ENCODE data around the gene FOXJ3. TPM values are rescaled to one million over a fixed set of nuclear protein-coding genes. Genes with fewer than 3 reads are reported as not detected.

FOXJ3 gene
- polyA plus RNA-seq, 1 of the 3 experiments (the other 2 are of a cell fraction): 16.0 TPM

DNA sequence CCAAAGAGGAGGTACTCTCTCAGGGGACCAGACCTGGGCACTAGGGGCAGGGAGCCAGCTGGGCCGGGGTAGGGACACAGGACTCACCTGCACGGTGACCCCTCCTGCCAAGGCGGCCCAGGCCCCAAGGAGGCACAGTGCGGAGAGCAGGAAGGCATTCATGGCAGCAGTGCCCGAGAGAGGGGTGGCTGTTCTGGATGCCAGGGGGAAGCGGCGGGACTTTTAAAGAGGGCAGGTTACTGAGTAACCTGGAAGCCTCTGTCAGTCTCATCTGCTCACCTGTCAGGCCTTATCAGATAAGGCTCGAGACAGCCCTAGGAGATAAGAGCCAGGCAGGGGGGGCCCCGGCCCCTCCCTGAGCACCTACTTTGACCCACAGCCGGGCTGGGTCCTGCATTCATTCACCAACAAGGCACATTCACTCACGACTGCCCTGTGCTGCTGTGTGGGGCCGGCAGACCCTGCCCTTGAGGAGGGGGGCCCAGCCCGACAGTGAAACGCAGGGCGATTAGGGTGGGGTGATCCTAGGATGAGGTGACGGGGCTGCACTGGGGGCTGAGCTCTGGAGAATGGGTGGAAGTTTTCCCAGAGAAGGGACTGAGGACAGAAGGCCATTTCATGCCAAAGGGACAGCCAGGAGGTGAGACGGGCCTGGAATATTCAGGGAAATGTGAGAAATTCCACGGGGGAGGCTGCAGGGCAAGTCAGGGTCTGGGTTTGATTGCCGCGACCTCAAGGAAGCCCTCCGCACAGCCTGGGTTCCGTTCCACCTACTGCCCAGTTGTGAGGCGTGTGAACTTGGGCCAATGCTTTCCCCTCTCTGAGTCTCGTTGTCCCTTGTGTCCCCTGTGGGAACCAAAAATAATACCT, 170.2 kb downstream of the FOXJ3 start, which contains the start of gene GUCA2A:
GUCA2A (minus strand) TSS at position 195 of the 870 bp plus-strand sequence; CDS start at position 162, 33 bp downstream.
- ChIA-PET POLR2A (interaction anchor here (1.3 kb wide), 1 partner anchor 21 kb away, joined by 5 read pairs; no protein-coding TSS in a partner anchor), CTCF (interaction anchor here (0.9 to 2.7 kb wide), 5 partner anchors 9 to 18 kb away, joined by 3 to 10 read pairs (median 5); no protein-coding TSS in a partner anchor)
- WGBS (ENCODE audit: low lambda C conversion rate): 93% methylated on average over 22 of the region's 24 CpGs
- Histone ChIP-seq H3K9me2 (no peaks in the 10 kb centered on the region), H3K27me3 (ENCODE audit: insufficient read depth) (no peaks in the 10 kb centered on the region), H3K4me2 (no peak within 1 kb of the TSS), H3K79me2 (ENCODE audit: insufficient read depth) (no peaks in the 10 kb centered on the region), H3K36me3 (replicated peaks in 1 of 2; ENCODE audit: control insufficient read depth in 1 of 2, insufficient read depth in 2 of 2, low read length in 1 of 2) (no peaks in the 10 kb centered on the region), H2AFZ (ENCODE audit: low read depth) (no peak within 1 kb of the TSS), H3K9ac (no peak within 1 kb of the TSS), H4K20me1 (ENCODE audit: insufficient read depth) (no peaks in the 10 kb centered on the region), H3K4me1 (ENCODE audit: control insufficient read depth in 1 of 2, insufficient read depth in 2 of 2, low read depth in 1 of 2, low read length in 1 of 2) (peaks cover 0 to 13% of the 10 kb centered on the region in 2 experiments; a peak in 1 of 4 replicates), H3F3A (replicated peaks; ENCODE audit: insufficient read depth) (no peaks in the 10 kb centered on the region), H3K27ac (ENCODE audit: low read depth in 2 of 2, low read length in 1 of 2) (no peak within 1 kb of the TSS), H3K4me3 (ENCODE audit: low read depth in 2 of 2, low read length in 1 of 2) (no peak within 1 kb of the TSS), H3K9me3 (0 out of 2 replicates have a peak, but pooled peaks cover 9% of the 10 kb centered on the region)
- no peak for DNase-seq
- TF ChIP-seq, protein P1, sequence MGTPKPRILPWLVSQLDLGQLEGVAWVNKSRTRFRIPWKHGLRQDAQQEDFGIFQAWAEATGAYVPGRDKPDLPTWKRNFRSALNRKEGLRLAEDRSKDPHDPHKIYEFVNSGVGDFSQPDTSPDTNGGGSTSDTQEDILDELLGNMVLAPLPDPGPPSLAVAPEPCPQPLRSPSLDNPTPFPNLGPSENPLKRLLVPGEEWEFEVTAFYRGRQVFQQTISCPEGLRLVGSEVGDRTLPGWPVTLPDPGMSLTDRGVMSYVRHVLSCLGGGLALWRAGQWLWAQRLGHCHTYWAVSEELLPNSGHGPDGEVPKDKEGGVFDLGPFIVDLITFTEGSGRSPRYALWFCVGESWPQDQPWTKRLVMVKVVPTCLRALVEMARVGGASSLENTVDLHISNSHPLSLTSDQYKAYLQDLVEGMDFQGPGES (IDR thresholded peaks at IDR 0.05; ENCODE audit: low read depth, low read length): no peak
- TF ChIP-seq NRF1 (IDR thresholded peaks at IDR 0.05; ENCODE audit: low read depth, low read length): no peak
- no peak for TF ChIP-seq GATA2 (CRISPR knock-in tag; IDR thresholded peaks at IDR 0.05)
- TF ChIP-seq CHD2 (IDR thresholded peaks at IDR 0.05; ENCODE audit: low read length, partially characterized antibody): no peak
- no peak for TF ChIP-seq MEF2A (IDR thresholded peaks at IDR 0.05; ENCODE audit: borderline replicate concordance, low read depth)
- no peak for TF ChIP-seq RCOR1 (IDR thresholded peaks at IDR 0.05; ENCODE audit: low read length)
- no peak for TF ChIP-seq SIN3A (IDR thresholded peaks at IDR 0.05; ENCODE audit: borderline replicate concordance, low read depth, low read length)
- TF ChIP-seq POLR2AphosphoS5 (IDR thresholded peaks at IDR 0.05; ENCODE audit: low read depth, low read length): no peak

DNA sequence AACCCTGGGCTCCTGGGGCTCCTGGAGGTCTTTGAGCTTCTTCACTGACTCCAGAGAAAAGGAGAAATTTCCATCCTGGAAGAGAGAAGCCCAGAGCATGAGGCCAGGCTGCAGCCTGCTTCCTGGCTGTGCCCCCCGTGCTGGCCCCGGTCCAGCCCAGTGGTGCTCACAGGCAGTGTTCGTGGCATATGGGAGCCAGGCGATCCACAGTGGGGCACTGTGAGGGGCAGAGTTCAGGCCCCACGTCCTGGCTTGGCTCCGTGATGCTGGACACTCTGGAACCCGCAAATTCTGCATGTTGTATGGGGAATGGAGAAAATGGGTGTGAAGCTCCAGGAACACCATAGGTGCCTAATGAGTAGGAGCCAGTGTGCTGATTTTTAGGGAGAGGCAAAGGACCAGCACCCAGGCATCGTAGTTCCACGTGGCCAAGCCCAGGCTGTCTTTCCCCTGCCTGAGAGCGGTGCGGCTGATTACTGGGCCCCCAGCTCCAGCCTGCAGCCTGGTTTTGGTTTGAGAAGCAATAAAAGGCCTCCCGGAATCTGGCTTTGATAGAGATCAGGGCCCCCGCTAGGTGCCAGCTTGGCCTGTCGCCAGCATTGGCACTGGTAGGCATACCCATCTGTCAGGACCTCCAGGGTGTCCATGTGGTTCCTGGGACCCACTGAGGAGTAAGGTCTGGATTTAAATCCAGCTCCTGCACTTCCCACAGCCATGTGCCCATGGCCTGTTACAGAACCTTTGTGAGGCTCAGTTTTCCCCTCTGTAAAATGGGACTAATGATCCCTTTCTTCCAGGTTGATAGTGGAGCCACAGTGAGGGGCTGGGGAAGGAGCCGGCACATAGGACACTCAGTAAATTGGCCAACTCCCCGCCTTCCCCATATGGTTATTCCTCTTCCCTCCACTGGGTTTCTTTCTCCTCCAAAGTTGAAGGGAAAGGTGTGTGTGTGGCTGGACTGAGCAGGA, 171.2 kb downstream of the FOXJ3 start:
- DNase-seq: no peak
- WGBS (ENCODE audit: low lambda C conversion rate): 80% methylated on average over 13 of the region's 16 CpGs
- Histone ChIP-seq H3K9me2 (no peaks in the 10 kb centered on the region), H3K4me2 (no peak overlapping the region), H3K9ac (no peak overlapping the region), H3K79me2 (ENCODE audit: insufficient read depth) (no peaks in the 10 kb centered on the region), H3K27me3 (ENCODE audit: insufficient read depth) (no peaks in the 10 kb centered on the region), H3K36me3 (replicated peaks in 1 of 2; ENCODE audit: control insufficient read depth in 1 of 2, insufficient read depth in 2 of 2, low read length in 1 of 2) (no peaks in the 10 kb centered on the region), H3K4me3 (ENCODE audit: low read depth in 2 of 2, low read length in 1 of 2) (no peak overlapping the region), H3K4me1 (ENCODE audit: control insufficient read depth in 1 of 2, insufficient read depth in 2 of 2, low read depth in 1 of 2, low read length in 1 of 2) (peaks cover 0 to 13% of the 10 kb centered on the region in 2 experiments; a peak in 1 of 4 replicates), H4K20me1 (ENCODE audit: insufficient read depth) (no peaks in the 10 kb centered on the region), H3K9me3 (0 out of 2 replicates have a peak, but pooled peaks cover 9% of the 10 kb centered on the region), H3F3A (replicated peaks; ENCODE audit: insufficient read depth) (no peaks in the 10 kb centered on the region), H3K27ac (ENCODE audit: low read depth in 2 of 2, low read length in 1 of 2) (no peak overlapping the region), H2AFZ (ENCODE audit: low read depth) (no peak overlapping the region)
- POLR2A ChIA-PET: no interaction called here
- CTCF ChIA-PET: interaction anchor here (0.8 to 2.7 kb wide), 5 partner anchors 9 to 17 kb away, joined by 3 to 9 read pairs (median 3); no protein-coding TSS in a partner anchor
- TF ChIP-seq FOXM1 (IDR thresholded peaks at IDR 0.05; ENCODE audit: low read depth): no peak
- no peak for TF ChIP-seq JUND (IDR thresholded peaks at IDR 0.05)
- TF ChIP-seq, protein P2, sequence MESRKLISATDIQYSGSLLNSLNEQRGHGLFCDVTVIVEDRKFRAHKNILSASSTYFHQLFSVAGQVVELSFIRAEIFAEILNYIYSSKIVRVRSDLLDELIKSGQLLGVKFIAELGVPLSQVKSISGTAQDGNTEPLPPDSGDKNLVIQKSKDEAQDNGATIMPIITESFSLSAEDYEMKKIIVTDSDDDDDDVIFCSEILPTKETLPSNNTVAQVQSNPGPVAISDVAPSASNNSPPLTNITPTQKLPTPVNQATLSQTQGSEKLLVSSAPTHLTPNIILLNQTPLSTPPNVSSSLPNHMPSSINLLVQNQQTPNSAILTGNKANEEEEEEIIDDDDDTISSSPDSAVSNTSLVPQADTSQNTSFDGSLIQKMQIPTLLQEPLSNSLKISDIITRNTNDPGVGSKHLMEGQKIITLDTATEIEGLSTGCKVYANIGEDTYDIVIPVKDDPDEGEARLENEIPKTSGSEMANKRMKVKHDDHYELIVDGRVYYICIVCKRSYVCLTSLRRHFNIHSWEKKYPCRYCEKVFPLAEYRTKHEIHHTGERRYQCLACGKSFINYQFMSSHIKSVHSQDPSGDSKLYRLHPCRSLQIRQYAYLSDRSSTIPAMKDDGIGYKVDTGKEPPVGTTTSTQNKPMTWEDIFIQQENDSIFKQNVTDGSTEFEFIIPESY (IDR thresholded peaks at IDR 0.05; ENCODE audit: borderline replicate concordance, low read depth): no peak
- TF ChIP-seq MEF2A (IDR thresholded peaks at IDR 0.05; ENCODE audit: borderline replicate concordance, low read depth): no peak
- TF ChIP-seq TAF1 (IDR thresholded peaks at IDR 0.05; ENCODE audit: borderline replicate concordance, low read depth, low read length): no peak
- TF ChIP-seq EZH2phosphoT487 (IDR thresholded peaks at IDR 0.05; ENCODE audit: borderline replicate concordance, low read depth): no peak
- no peak for TF ChIP-seq MXI1 (IDR thresholded peaks at IDR 0.05; ENCODE audit: low read depth, low read length)
- TF ChIP-seq GATA2 (CRISPR knock-in tag; IDR thresholded peaks at IDR 0.05): no peak
- no peak for TF ChIP-seq ELF1 (IDR thresholded peaks at IDR 0.05)
- TF ChIP-seq, protein P3, sequence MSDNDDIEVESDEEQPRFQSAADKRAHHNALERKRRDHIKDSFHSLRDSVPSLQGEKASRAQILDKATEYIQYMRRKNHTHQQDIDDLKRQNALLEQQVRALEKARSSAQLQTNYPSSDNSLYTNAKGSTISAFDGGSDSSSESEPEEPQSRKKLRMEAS (IDR thresholded peaks at IDR 0.05; ENCODE audit: low read depth): no peak
- no peak for TF ChIP-seq YY1 (IDR thresholded peaks at IDR 0.05; ENCODE audit: low read depth)
- TF ChIP-seq CHD2 (IDR thresholded peaks at IDR 0.05; ENCODE audit: low read length, partially characterized antibody): no peak
- TF ChIP-seq RAD21 (IDR thresholded peaks at IDR 0.05; ENCODE audit: low read length): no peak
- TF ChIP-seq NRF1 (IDR thresholded peaks at IDR 0.05; ENCODE audit: low read depth, low read length): no peak
